ENCODE measurements around the gene TRMT1L. TPM values are rescaled to one million over a fixed set of nuclear protein-coding genes. Genes with fewer than 3 reads are reported as not detected.

The TRMT1L gene
- total and polyA plus RNA-seq, 9 donors = 11.0 to 14.2 (median 13.1) TPM

Other genes starting within 250 kb of the TRMT1L start
- 50.5 TPM for gene NIBAN1, start 182.4 kb downstream of the TRMT1L start, total RNA-seq
- gene NIBAN1, start 182.4 kb downstream of the TRMT1L start, polyA plus RNA-seq (ENCODE audit: insufficient read depth in 1 of 8, insufficient read length in 8 of 8, low replicate concordance in 1 of 8) = 10 to 100 TPM; 34.0 to 66.6 (median 49.9) TPM
- gene RNF2, start 111.4 kb downstream of the TRMT1L start, total RNA-seq = 30.4 TPM
- 10 to 100 TPM; 28.4 to 44.8 (median 35.4) TPM for gene RNF2, start 111.4 kb downstream of the TRMT1L start, polyA plus RNA-seq (ENCODE audit: insufficient read depth in 1 of 8, insufficient read length in 8 of 8, low replicate concordance in 1 of 8)
- gene SWT1, start 214 bp upstream of the TRMT1L start, total RNA-seq = 9.5 TPM
- 1 to 10 TPM; 4.9 to 6.7 (median 5.6) TPM for gene SWT1, start 214 bp upstream of the TRMT1L start, polyA plus RNA-seq (ENCODE audit: insufficient read depth in 1 of 8, insufficient read length in 8 of 8, low replicate concordance in 1 of 8)
- gene IVNS1ABP, start 160.3 kb upstream of the TRMT1L start, total RNA-seq = 52.2 TPM
- 10 to 100 TPM; 55.4 to 79.6 (median 61.4) TPM for gene IVNS1ABP, start 160.3 kb upstream of the TRMT1L start, polyA plus RNA-seq (ENCODE audit: insufficient read depth in 1 of 8, insufficient read length in 8 of 8, low replicate concordance in 1 of 8)